Mesendoderm (in vitro differentiated cells): ENCODE data around the gene SEMA7A.

Experiments
- DNase-seq: peaks from one replicate; pipeline ENCODE4 v3.0.0; 2013
- H2AK5ac ChIP-seq: 2 replicates; pipeline ENCODE4 v1.6.1; 2013; ENCODE audit warnings: low read length, inconsistent platforms
- H2BK120ac ChIP-seq: 2 replicates; pipeline ENCODE4 v1.6.1; 2013; ENCODE audit warnings: low read depth, mild to moderate bottlenecking, low read length, moderate library complexity, mixed read lengths
- H2BK15ac ChIP-seq: replicated peaks from 2 replicates; pipeline ENCODE4 v1.6.1; 2013; ENCODE audit warnings: low read depth, mild to moderate bottlenecking, moderate library complexity
- H2BK5ac ChIP-seq: 2 replicates; pipeline ENCODE4 v1.6.1; 2013; ENCODE audit warnings: low read length, inconsistent platforms
- H3K18ac ChIP-seq: 2 replicates; pipeline ENCODE4 v1.6.1; 2013; ENCODE audit warnings: mild to moderate bottlenecking, low read length, mixed read lengths
- H3K23ac ChIP-seq: one replicate; pipeline ENCODE4 v1.6.1; 2013; ENCODE audit warnings: low read length
- H3K27ac ChIP-seq: 2 replicates; pipeline ENCODE4 v1.5.1; 2013; ENCODE audit warnings: low read depth, mild to moderate bottlenecking, inconsistent platforms, low read length, moderate library complexity
- H3K27me3 ChIP-seq: 2 replicates; pipeline ENCODE4 v1.6.1; 2013; ENCODE audit warnings: low read length, control low read depth, mild to moderate bottlenecking, inconsistent platforms; ENCODE audit not compliant: insufficient read depth, poor library complexity
- H3K36me3 ChIP-seq: 2 replicates; pipeline ENCODE4 v1.6.1; 2013; ENCODE audit warnings: low read length, inconsistent platforms; ENCODE audit not compliant: control insufficient read depth, insufficient read depth
- H3K4ac ChIP-seq: one replicate; pipeline ENCODE4 v1.6.1; 2013; ENCODE audit warnings: low read depth, mild to moderate bottlenecking, low read length, moderate library complexity
- H3K4me1 ChIP-seq: 2 replicates; pipeline ENCODE4 v1.6.1; 2013; ENCODE audit warnings: low read depth, low read length, inconsistent platforms; ENCODE audit not compliant: control insufficient read depth
- H3K4me2 ChIP-seq: 2 replicates; pipeline ENCODE4 v1.6.1; 2013; ENCODE audit warnings: low read length
- H3K4me3 ChIP-seq: 2 replicates; pipeline ENCODE4 v1.5.1; 2013; ENCODE audit warnings: mild to moderate bottlenecking, low read length
- H3K56ac ChIP-seq: one replicate; pipeline ENCODE4 v1.6.1; 2013; ENCODE audit warnings: low read length
- H3K79me1 ChIP-seq: 2 replicates; pipeline ENCODE4 v1.6.1; 2013; ENCODE audit warnings: low read length, inconsistent platforms
- H3K79me2 ChIP-seq: 2 replicates; pipeline ENCODE4 v1.6.1; 2013; ENCODE audit warnings: mild to moderate bottlenecking, low read length; ENCODE audit not compliant: control insufficient read depth, insufficient read depth
- H3K9ac ChIP-seq: 2 replicates; pipeline ENCODE4 v1.6.1; 2013; ENCODE audit warnings: low read length, inconsistent platforms
- H4K5ac ChIP-seq: one replicate; pipeline ENCODE4 v1.6.1; 2013; ENCODE audit warnings: low read length
- H4K8ac ChIP-seq: one replicate; pipeline ENCODE4 v1.6.1; 2013; ENCODE audit warnings: low read depth, mild to moderate bottlenecking, control low read depth, low read length, moderate library complexity
- whole genome bisulfite sequencing: extraction: QIAGEN DNeasy Blood & Tissue Kit; methylation state at CpG from one replicate; pipeline ENCODE4 v1.1.7; 2013; ENCODE audit warnings: low lambda C conversion rate, missing lambda C conversion rate; ENCODE audit not compliant: insufficient coverage; ENCODE audit errors: extremely low coverage; 5-methylcytosine and 5-hydroxymethylcytosine counted together

SEMA7A gene

GRCh38 chr15:74381190-74381453 lies 52.6 kb downstream of the SEMA7A start:
- H3K36me3 ChIP-seq: no peaks in the 10 kb centered on the region
- H3K27me3 ChIP-seq: no peaks in the 10 kb centered on the region
- no peak for DNase-seq
- H3K4me2 ChIP-seq: no peak overlapping the region
- H3K79me2 ChIP-seq: no peaks in the 10 kb centered on the region
- no peak overlapping the region for H2BK15ac ChIP-seq
- no peak overlapping the region for H3K56ac ChIP-seq
- H4K8ac ChIP-seq: no peak overlapping the region
- H3K27ac ChIP-seq: no peak overlapping the region
- H3K79me1 ChIP-seq: no peaks in the 10 kb centered on the region
- H3K4ac ChIP-seq: no peak overlapping the region
- H3K4me3 ChIP-seq: no peak overlapping the region
- no peak overlapping the region for H3K23ac ChIP-seq
- no peak overlapping the region for H2BK5ac ChIP-seq
- WGBS: no CpG with 5 or more reads among the region's 2 CpGs
- H3K18ac ChIP-seq: no peak overlapping the region
- no peak overlapping the region for H3K9ac ChIP-seq
- H2BK120ac ChIP-seq: no peak overlapping the region
- H3K4me1 ChIP-seq: peaks cover 3% of the 10 kb centered on the region
- H4K5ac ChIP-seq: no peak overlapping the region
- H2AK5ac ChIP-seq: no peak overlapping the region

GRCh38 chr15:74380361-74381189 lies 53.2 kb downstream of the SEMA7A start:
- no peak overlapping the region for H3K4me2 ChIP-seq
- no peak overlapping the region for H2BK120ac ChIP-seq
- H3K79me1 ChIP-seq: no peaks in the 10 kb centered on the region
- WGBS: no CpG with 5 or more reads among the region's 12 CpGs
- no peaks in the 10 kb centered on the region for H3K79me2 ChIP-seq
- no peak overlapping the region for H2AK5ac ChIP-seq
- H3K27me3 ChIP-seq: no peaks in the 10 kb centered on the region
- no peak overlapping the region for H3K27ac ChIP-seq
- H3K36me3 ChIP-seq: no peaks in the 10 kb centered on the region
- DNase-seq: no peak
- H4K8ac ChIP-seq: no peak overlapping the region
- no peak overlapping the region for H3K23ac ChIP-seq
- H3K4ac ChIP-seq: no peak overlapping the region
- H3K56ac ChIP-seq: no peak overlapping the region
- H3K18ac ChIP-seq: no peak overlapping the region
- no peak overlapping the region for H3K9ac ChIP-seq
- no peak overlapping the region for H4K5ac ChIP-seq
- peaks cover 3% of the 10 kb centered on the region for H3K4me1 ChIP-seq
- H3K4me3 ChIP-seq: no peak overlapping the region
- no peak overlapping the region for H2BK5ac ChIP-seq
- H2BK15ac ChIP-seq: no peak overlapping the region

- no peak overlapping the region for H4K8ac ChIP-seq
- WGBS: no CpG with 5 or more reads among the region's 9 CpGs
- H3K4me2 ChIP-seq: no peak overlapping the region
- H3K4me1 ChIP-seq: no peaks in the 10 kb centered on the region
- no peak overlapping the region for H4K5ac ChIP-seq
- no peak overlapping the region for H2BK120ac ChIP-seq
- H3K79me1 ChIP-seq: no peaks in the 10 kb centered on the region
- H3K36me3 ChIP-seq: no peaks in the 10 kb centered on the region
- H2BK5ac ChIP-seq: no peak overlapping the region
- no peak overlapping the region for H3K4me3 ChIP-seq
- H3K56ac ChIP-seq: no peak overlapping the region
- no peak overlapping the region for H2AK5ac ChIP-seq
- H3K4ac ChIP-seq: no peak overlapping the region
- H3K9ac ChIP-seq: no peak overlapping the region
- no peak for DNase-seq
- H3K79me2 ChIP-seq: no peaks in the 10 kb centered on the region
- H3K27me3 ChIP-seq: no peaks in the 10 kb centered on the region
- H2BK15ac ChIP-seq: no peak overlapping the region
- H3K18ac ChIP-seq: no peak overlapping the region
- no peak overlapping the region for H3K27ac ChIP-seq
- no peak overlapping the region for H3K23ac ChIP-seq
Measured at GRCh38 chr15:74378848-74379247, 54.9 kb downstream of the SEMA7A start.

- Histone ChIP-seq H3K79me2 (no peaks in the 10 kb centered on the region), H3K4me1 (no peaks in the 10 kb centered on the region), H3K56ac (no peak overlapping the region), H3K4ac (no peak overlapping the region), H2BK5ac (no peak overlapping the region), H2BK120ac (no peak overlapping the region), H2BK15ac (no peak overlapping the region), H3K4me2 (no peak overlapping the region), H3K23ac (no peak overlapping the region), H3K9ac (no peak overlapping the region), H3K36me3 (no peaks in the 10 kb centered on the region), H3K18ac (no peak overlapping the region), H3K27me3 (no peaks in the 10 kb centered on the region), H2AK5ac (no peak overlapping the region), H3K79me1 (no peaks in the 10 kb centered on the region), H3K4me3 (no peak overlapping the region), H3K27ac (no peak overlapping the region), H4K5ac (no peak overlapping the region), H4K8ac (no peak overlapping the region)
- WGBS: no CpG with 5 or more reads among the region's 15 CpGs
- no peak for DNase-seq
Measured at GRCh38 chr15:74377831-74378766, 55.7 kb downstream of the SEMA7A start.

GRCh38 chr15:74376825-74377581 lies 56.8 kb downstream of the SEMA7A start:
- WGBS: no CpG with 5 or more reads among the region's 6 CpGs
- Histone ChIP-seq H3K27ac (no peak overlapping the region), H3K27me3 (no peaks in the 10 kb centered on the region)

More at GRCh38 chr15:74376825-74377581, 56.8 kb downstream of the SEMA7A start:
- Histone ChIP-seq H4K5ac (no peak overlapping the region), H2BK5ac (no peak overlapping the region), H3K79me2 (no peaks in the 10 kb centered on the region), H3K4me3 (no peak overlapping the region), H2AK5ac (no peak overlapping the region), H2BK120ac (no peak overlapping the region), H3K9ac (no peak overlapping the region), H3K4me2 (no peak overlapping the region), H3K56ac (no peak overlapping the region), H3K18ac (no peak overlapping the region), H3K23ac (no peak overlapping the region), H2BK15ac (no peak overlapping the region), H3K4me1 (no peaks in the 10 kb centered on the region), H3K4ac (no peak overlapping the region), H3K36me3 (no peaks in the 10 kb centered on the region), H4K8ac (no peak overlapping the region), H3K79me1 (no peaks in the 10 kb centered on the region)
- no peak for DNase-seq
